Measurements from ENCODE around the gene CDK13.
A peak's percentile ranks its signal among the peaks of the same experiment; 100 is the strongest.

CDK13 gene

GRCh38 chr7:40015790-40016296 is 65.8 kb downstream of the CDK13 start:
- DNase-seq = no peak

GRCh38 chr7:40019558-40019957 is 69.5 kb downstream of the CDK13 start:
- DNase-seq = no peak

- no peak for DNase-seq
Measured at GRCh38 chr7:40024048-40024447, 74.0 kb downstream of the CDK13 start.

DNA sequence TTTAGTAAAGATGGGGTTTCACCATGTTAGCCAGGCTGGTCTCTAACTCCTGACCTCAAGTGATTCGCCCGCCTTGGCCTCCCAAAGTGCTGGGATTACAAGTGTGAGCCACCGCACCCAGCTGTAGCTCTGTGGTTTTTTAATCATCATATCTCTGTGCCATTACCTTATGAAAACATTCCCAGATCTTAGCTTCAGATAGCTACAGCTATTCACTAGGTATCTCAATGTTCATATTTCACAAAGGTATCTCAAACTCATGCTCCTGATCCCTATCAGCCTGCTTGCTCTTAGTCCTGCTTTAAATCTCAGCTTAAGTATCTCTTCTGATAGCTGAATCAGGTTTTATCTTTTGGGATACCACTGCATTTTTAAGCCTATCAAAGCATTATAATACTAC is 74.8 kb downstream of the CDK13 start:
- DNase-seq = no peak

- DNase-seq = no peak
Measured at GRCh38 chr7:40027545-40027944, 77.5 kb downstream of the CDK13 start.

DNA sequence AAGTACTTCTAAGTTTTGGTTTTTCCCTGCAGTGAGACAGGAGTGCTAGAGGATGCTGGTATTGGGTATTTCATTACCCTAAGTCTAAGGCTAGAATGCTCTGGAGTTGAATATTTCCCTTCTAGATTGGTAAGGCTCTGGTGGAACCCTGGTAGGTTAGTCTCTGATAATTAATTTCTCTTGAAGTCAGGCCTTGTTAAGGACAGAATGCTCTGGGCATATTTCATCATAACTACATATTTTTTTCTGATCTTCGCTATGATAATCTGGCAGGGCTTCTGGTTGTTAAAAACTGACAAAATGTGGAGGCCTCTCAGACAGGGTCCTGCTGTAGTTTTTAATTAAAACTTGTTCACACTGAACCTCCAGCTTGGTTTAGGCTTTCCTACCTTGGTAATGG is 83.8 kb downstream of the CDK13 start:
- DNase-seq = no peak

- no peak for DNase-seq
Measured at GRCh38 chr7:40041456-40041855, 91.4 kb downstream of the CDK13 start.

- DNase-seq = no peak
Measured at GRCh38 chr7:40043164-40043563, 93.1 kb downstream of the CDK13 start.

DNA sequence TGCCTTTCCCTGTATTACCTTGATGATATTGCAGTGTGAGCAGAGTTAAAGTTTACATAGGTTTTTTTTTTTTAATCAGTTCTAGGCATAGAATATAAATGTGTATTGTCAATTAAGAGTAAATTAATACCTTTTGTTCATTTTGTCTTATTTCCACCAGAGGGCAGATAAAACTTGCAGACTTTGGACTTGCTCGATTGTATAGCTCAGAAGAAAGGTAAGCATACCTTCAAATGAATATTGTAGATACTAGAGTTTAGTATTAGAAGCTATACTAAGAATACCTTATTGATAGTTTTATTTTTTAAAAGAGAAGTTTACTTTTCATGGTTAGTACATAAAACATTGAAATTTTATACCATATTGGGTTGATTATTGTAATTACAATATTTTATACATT is 97.6 kb downstream of the CDK13 start:
- no peak for DNase-seq

DNA sequence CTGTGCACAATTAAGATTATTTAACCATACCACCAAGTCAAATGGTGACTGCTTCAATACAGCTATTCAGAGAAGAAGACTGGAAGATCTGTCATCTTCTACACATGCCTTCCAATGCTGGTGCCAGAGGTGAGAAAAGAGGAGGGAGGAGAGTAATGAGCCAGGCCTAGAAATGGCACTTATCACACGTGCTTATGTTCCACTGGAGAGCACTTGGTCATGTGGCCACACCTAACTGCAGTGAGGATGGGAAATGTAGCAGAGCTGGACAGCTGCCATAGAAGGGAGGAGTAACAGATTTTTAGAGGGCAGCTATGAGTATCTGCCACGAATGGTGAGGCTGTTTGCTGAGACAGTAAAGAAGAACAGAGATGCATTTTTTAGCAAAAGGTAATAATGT is 107.2 kb downstream of the CDK13 start:
- peak; percentile 16 for DNase-seq

DNA sequence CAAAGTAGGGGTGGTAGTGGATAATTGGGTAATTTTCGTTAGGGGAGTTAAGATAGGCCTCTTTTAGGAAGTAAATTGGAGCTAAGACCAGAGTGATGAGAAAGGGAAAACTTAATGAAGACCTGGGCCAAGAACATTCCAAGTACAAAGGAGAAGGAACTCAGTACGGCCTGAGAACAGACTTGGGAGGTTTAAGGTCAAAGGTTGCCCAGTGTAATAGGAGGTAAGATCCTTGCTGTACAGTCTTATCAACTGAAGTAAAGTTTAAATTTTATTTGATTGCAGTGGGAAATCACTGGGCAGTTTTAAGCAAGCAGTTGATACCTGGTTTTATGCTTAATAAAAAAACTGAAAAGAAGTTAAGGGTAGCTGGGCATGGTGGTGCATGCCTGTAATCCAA is 108.0 kb downstream of the CDK13 start:
- no peak for DNase-seq

GRCh38 chr7:40058636-40059035 is 108.6 kb downstream of the CDK13 start:
- DNase-seq = no peak

GRCh38 chr7:40059057-40059456 is 109.0 kb downstream of the CDK13 start:
- no peak for DNase-seq

DNA sequence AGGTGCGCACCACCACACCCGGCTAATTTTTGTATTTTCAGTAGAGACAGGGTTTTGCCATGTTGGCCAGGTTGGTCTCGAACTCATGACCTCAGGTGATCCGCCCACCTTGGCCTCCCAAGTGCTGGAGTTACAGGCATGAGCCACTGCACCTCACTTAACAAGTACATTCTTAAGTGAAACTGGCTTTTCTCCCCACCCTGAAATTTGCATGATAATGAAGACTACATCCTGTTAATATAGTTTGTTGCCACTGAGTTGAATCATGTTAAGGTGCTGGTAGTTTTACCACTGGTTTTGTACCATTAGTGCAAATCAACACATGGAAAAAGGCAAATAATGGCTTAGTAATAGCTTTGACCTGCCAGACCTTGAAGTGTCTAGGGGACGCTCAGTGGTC is 122.2 kb downstream of the CDK13 start:
- DNase-seq = no peak

- no peak for DNase-seq
Measured at GRCh38 chr7:40073239-40073638, 123.2 kb downstream of the CDK13 start.

DNA sequence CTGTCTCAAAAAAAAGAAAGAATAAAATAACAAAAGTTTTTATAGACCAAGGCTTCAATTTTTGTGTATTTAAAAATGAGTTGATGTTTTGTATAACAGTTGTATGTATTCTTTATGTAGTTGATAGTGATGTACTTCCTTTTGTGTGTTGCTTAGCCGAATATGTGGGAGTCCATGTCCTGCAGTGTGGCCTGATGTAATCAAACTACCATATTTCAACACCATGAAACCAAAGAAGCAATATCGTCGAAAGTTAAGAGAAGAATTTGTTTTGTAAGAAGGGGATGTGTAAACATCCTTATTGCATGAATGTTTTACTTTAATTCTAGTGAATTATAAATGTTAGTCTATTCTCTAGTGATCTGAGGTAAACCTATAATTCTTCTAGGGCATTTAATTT is 127.8 kb downstream of the CDK13 start:
- no peak for DNase-seq

DNA sequence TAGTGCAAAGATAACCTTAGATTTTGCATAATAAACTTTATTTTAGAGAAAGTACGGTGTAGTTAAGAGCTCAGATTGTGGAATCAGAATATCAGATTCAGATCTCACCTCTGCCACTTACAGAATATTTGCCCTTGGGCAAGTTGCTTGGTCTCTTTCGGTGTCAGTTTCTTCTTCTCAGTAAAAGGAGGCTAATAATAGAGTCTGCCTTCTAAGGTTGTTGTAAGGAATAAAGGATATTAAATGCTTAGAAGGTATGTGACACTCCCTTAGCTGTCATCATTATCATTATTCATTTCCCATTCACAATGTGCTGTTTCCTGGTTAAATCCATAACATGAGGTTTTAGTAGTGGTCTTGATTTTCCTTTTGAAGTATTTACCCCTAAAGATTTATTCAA is 142.1 kb downstream of the CDK13 start:
- no peak for DNase-seq

GRCh38 chr7:40093631-40094350 is 143.7 kb downstream of the CDK13 start:
- DNase-seq = no peak

GRCh38 chr7:40095230-40095629 is 145.2 kb downstream of the CDK13 start:
- DNase-seq = no peak

- no peak for DNase-seq
Measured at GRCh38 chr7:40095695-40096327, 145.8 kb downstream of the CDK13 start.

GRCh38 chr7:40097728-40098127 is 147.7 kb downstream of the CDK13 start:
- no peak for DNase-seq

- DNase-seq = no peak
Measured at GRCh38 chr7:40098810-40099209, 148.8 kb downstream of the CDK13 start.

GRCh38 chr7:40099837-40100236 is 149.8 kb downstream of the CDK13 start:
- no peak for DNase-seq

GRCh38 chr7:40101201-40101600 is 151.1 kb downstream of the CDK13 start:
- no peak for DNase-seq

DNA sequence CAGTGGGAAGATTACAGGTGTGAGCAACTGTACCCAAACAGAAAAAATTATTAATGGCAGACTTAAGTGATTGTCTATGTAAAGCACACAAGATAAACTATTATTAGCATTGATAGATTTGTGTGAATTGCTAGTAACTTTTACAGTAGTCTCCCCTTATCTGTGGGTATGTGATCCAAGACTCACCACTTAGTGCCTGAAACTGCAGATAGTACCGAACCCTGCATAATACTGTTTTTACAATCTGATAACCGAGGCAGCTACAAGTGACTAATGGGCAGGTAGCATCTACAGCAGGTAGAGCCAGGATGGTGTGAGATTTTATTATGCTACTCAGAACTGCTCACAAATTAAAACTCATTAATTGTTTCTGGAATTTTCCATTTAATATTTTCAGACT is 152.8 kb downstream of the CDK13 start:
- DNase-seq = no peak

All from NCI-H1436 treated with DMSO at 0.1 percent for 48 hours (cell line).